ENCODE measurements around the gene PTGFR.

PTGFR gene

GRCh38 chr1:78490861-78491450, at the start of gene PTGFR:
TSS of gene PTGFR (plus strand) at chr1:78490974. CDS start at chr1:78492744, 1,770 bp downstream.
- no peak within 1 kb of the TSS for H3K27ac ChIP-seq (ENCODE audit: low read length)
- H3K4me3 ChIP-seq (ENCODE audit: low read length) = peak within 1 kb of the TSS; percentile 85
- no peaks in the 10 kb centered on the region for H3K9me3 ChIP-seq (ENCODE audit: insufficient read depth, low read depth, low read length)
- H3K36me3 ChIP-seq (ENCODE audit: insufficient read depth, low read depth, low read length) = no peaks in the 10 kb centered on the region
- H3K27me3 ChIP-seq (ENCODE audit: insufficient read depth, low read length) = peaks cover 53% of the 10 kb centered on the region
- peaks cover 5% of the 10 kb centered on the region; the same call in 1 of the 2 replicates for H3K4me1 ChIP-seq (ENCODE audit: insufficient read depth, low read length)
- H3K9ac ChIP-seq (ENCODE audit: low read depth, low read length) = peak within 1 kb of the TSS; percentile 27; the same call in 1 of the 2 replicates

- Histone ChIP-seq H3K9ac (ENCODE audit: low read depth, low read length) (no peak overlapping the region), H3K27ac (ENCODE audit: low read length) (no peak overlapping the region)
Observed at GRCh38 chr1:78441921-78442320, 48.9 kb upstream of the PTGFR start.

GRCh38 chr1:78447086-78447485, 43.7 kb upstream of the PTGFR start:
- no peaks in the 10 kb centered on the region for H3K4me1 ChIP-seq (ENCODE audit: insufficient read depth, low read length)
- H3K9ac ChIP-seq (ENCODE audit: low read depth, low read length) = no peak overlapping the region
- no peak overlapping the region for H3K4me3 ChIP-seq (ENCODE audit: low read length)
- H3K36me3 ChIP-seq (ENCODE audit: insufficient read depth, low read depth, low read length) = no peaks in the 10 kb centered on the region
- no peaks in the 10 kb centered on the region for H3K9me3 ChIP-seq (ENCODE audit: insufficient read depth, low read depth, low read length)
- no peaks in the 10 kb centered on the region for H3K27me3 ChIP-seq (ENCODE audit: insufficient read depth, low read length)
- no peak overlapping the region for H3K27ac ChIP-seq (ENCODE audit: low read length)

More at GRCh38 chr1:78441921-78442320, 48.9 kb upstream of the PTGFR start:
- Histone ChIP-seq H3K4me3 (ENCODE audit: low read length) (no peak overlapping the region), H3K27me3 (ENCODE audit: insufficient read depth, low read length) (no peaks in the 10 kb centered on the region), H3K36me3 (ENCODE audit: insufficient read depth, low read depth, low read length) (no peaks in the 10 kb centered on the region), H3K9me3 (ENCODE audit: insufficient read depth, low read depth, low read length) (no peaks in the 10 kb centered on the region), H3K4me1 (ENCODE audit: insufficient read depth, low read length) (peaks cover 8% of the 10 kb centered on the region)

- Histone ChIP-seq H3K4me1 (ENCODE audit: insufficient read depth, low read length) (no peaks in the 10 kb centered on the region), H3K27me3 (ENCODE audit: insufficient read depth, low read length) (no peaks in the 10 kb centered on the region), H3K27ac (ENCODE audit: low read length) (no peak overlapping the region), H3K9me3 (ENCODE audit: insufficient read depth, low read depth, low read length) (peaks cover 14% of the 10 kb centered on the region; the same call in 1 of the 2 replicates), H3K9ac (ENCODE audit: low read depth, low read length) (no peak overlapping the region), H3K4me3 (ENCODE audit: low read length) (no peak overlapping the region), H3K36me3 (ENCODE audit: insufficient read depth, low read depth, low read length) (no peaks in the 10 kb centered on the region)
Observed at GRCh38 chr1:78464449-78464891, 26.3 kb upstream of the PTGFR start.

- Histone ChIP-seq H3K27ac (ENCODE audit: low read length) (no peak overlapping the region), H3K4me1 (ENCODE audit: insufficient read depth, low read length) (no peaks in the 10 kb centered on the region)
Observed at GRCh38 chr1:78465143-78465542, 25.6 kb upstream of the PTGFR start.

GRCh38 chr1:78468521-78468920, 22.3 kb upstream of the PTGFR start:
- Histone ChIP-seq H3K27ac (ENCODE audit: low read length) (no peak overlapping the region), H3K9ac (ENCODE audit: low read depth, low read length) (no peak overlapping the region), H3K27me3 (ENCODE audit: insufficient read depth, low read length) (no peaks in the 10 kb centered on the region), H3K36me3 (ENCODE audit: insufficient read depth, low read depth, low read length) (no peaks in the 10 kb centered on the region), H3K4me3 (ENCODE audit: low read length) (no peak overlapping the region), H3K9me3 (ENCODE audit: insufficient read depth, low read depth, low read length) (no peaks in the 10 kb centered on the region), H3K4me1 (ENCODE audit: insufficient read depth, low read length) (no peaks in the 10 kb centered on the region)

More at GRCh38 chr1:78465143-78465542, 25.6 kb upstream of the PTGFR start:
- Histone ChIP-seq H3K4me3 (ENCODE audit: low read length) (no peak overlapping the region), H3K36me3 (ENCODE audit: insufficient read depth, low read depth, low read length) (no peaks in the 10 kb centered on the region), H3K9me3 (ENCODE audit: insufficient read depth, low read depth, low read length) (peaks cover 14% of the 10 kb centered on the region; the same call in 1 of the 2 replicates), H3K27me3 (ENCODE audit: insufficient read depth, low read length) (no peaks in the 10 kb centered on the region), H3K9ac (ENCODE audit: low read depth, low read length) (no peak overlapping the region)

- Histone ChIP-seq H3K4me3 (ENCODE audit: low read length) (no peak overlapping the region), H3K9me3 (ENCODE audit: insufficient read depth, low read depth, low read length) (no peaks in the 10 kb centered on the region), H3K27ac (ENCODE audit: low read length) (no peak overlapping the region), H3K36me3 (ENCODE audit: insufficient read depth, low read depth, low read length) (no peaks in the 10 kb centered on the region), H3K4me1 (ENCODE audit: insufficient read depth, low read length) (no peaks in the 10 kb centered on the region), H3K9ac (ENCODE audit: low read depth, low read length) (no peak overlapping the region), H3K27me3 (ENCODE audit: insufficient read depth, low read length) (no peaks in the 10 kb centered on the region)
Observed at GRCh38 chr1:78469576-78469975, 21.2 kb upstream of the PTGFR start.

- Histone ChIP-seq H3K9ac (ENCODE audit: low read depth, low read length) (no peak overlapping the region), H3K36me3 (ENCODE audit: insufficient read depth, low read depth, low read length) (no peaks in the 10 kb centered on the region), H3K4me3 (ENCODE audit: low read length) (no peak overlapping the region), H3K9me3 (ENCODE audit: insufficient read depth, low read depth, low read length) (no peaks in the 10 kb centered on the region), H3K27ac (ENCODE audit: low read length) (no peak overlapping the region), H3K4me1 (ENCODE audit: insufficient read depth, low read length) (no peaks in the 10 kb centered on the region), H3K27me3 (ENCODE audit: insufficient read depth, low read length) (no peaks in the 10 kb centered on the region; the same call in 1 of the 2 replicates)
Observed at GRCh38 chr1:78471890-78472620, 18.7 kb upstream of the PTGFR start.

- H3K4me3 ChIP-seq (ENCODE audit: low read length) = no peak overlapping the region
- no peaks in the 10 kb centered on the region; the same call in 1 of the 2 replicates for H3K27me3 ChIP-seq (ENCODE audit: insufficient read depth, low read length)
- H3K27ac ChIP-seq (ENCODE audit: low read length) = no peak overlapping the region
- no peaks in the 10 kb centered on the region for H3K4me1 ChIP-seq (ENCODE audit: insufficient read depth, low read length)
- H3K36me3 ChIP-seq (ENCODE audit: insufficient read depth, low read depth, low read length) = no peaks in the 10 kb centered on the region
- H3K9me3 ChIP-seq (ENCODE audit: insufficient read depth, low read depth, low read length) = no peaks in the 10 kb centered on the region
- H3K9ac ChIP-seq (ENCODE audit: low read depth, low read length) = no peak overlapping the region
Observed at GRCh38 chr1:78472851-78473496, 17.8 kb upstream of the PTGFR start.

- Histone ChIP-seq H3K27ac (ENCODE audit: low read length) (no peak overlapping the region), H3K4me3 (ENCODE audit: low read length) (no peak overlapping the region), H3K36me3 (ENCODE audit: insufficient read depth, low read depth, low read length) (no peaks in the 10 kb centered on the region), H3K9ac (ENCODE audit: low read depth, low read length) (no peak overlapping the region), H3K9me3 (ENCODE audit: insufficient read depth, low read depth, low read length) (no peaks in the 10 kb centered on the region), H3K27me3 (ENCODE audit: insufficient read depth, low read length) (no peaks in the 10 kb centered on the region; the same call in 1 of the 2 replicates), H3K4me1 (ENCODE audit: insufficient read depth, low read length) (no peaks in the 10 kb centered on the region)
Observed at GRCh38 chr1:78474092-78474491, 16.7 kb upstream of the PTGFR start.

- Histone ChIP-seq H3K9ac (ENCODE audit: low read depth, low read length) (no peak overlapping the region), H3K36me3 (ENCODE audit: insufficient read depth, low read depth, low read length) (no peaks in the 10 kb centered on the region), H3K27me3 (ENCODE audit: insufficient read depth, low read length) (no peaks in the 10 kb centered on the region; the same call in 1 of the 2 replicates), H3K4me1 (ENCODE audit: insufficient read depth, low read length) (no peaks in the 10 kb centered on the region), H3K4me3 (ENCODE audit: low read length) (no peak overlapping the region), H3K27ac (ENCODE audit: low read length) (no peak overlapping the region), H3K9me3 (ENCODE audit: insufficient read depth, low read depth, low read length) (no peaks in the 10 kb centered on the region)
Observed at GRCh38 chr1:78475888-78476610, 14.7 kb upstream of the PTGFR start.

All from iPS-20b (cell line).